COLO668 (cell line): ENCODE results near the gene OAS2.

Experiments used
- DNase-seq: peaks from one replicate; lab custom pipeline; 2025; ENCODE audit not compliant: unreplicated experiment; lab: John Stamatoyannopoulos, UW

Gene OAS2

DNA sequence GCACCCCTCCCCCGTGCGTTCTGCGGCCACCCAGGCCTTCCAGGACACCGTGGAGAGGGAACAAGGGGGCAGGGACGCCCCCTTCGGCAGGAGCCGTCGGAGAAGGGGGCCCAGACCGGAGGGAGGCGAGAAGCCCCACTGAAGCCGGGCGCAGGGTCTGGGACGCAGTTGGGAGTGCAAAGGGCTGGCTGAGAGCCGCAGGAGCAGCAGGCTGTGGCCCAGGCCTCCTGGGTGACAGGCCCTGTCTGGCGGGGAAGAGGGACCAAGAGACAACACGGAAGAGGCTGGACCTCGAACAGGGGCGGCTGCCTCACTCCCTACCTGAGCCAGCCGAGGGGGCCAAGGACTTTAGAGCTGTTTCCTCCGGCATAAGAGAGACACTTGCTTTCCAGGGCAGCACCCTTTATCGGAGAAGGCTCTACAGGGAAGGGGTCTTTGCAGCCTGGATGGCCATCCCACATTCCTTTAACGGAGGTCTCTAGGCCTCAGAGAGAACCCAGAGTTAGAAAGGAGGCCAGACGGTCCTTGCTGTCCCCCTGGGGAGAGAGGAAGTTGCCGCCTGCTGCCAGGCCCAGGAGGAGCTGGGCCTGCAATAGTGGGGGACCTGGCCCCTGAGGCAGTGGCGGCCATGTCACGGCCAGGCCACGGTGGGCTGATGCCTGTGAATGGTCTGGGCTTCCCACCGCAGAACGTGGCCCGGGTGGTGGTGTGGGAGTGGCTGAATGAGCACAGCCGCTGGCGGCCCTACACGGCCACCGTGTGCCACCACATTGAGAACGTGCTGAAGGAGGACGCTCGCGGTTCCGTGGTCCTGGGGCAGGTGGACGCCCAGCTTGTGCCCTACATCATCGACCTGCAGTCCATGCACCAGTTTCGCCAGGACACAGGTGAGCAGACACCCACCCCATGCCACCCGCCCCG lies 79.5 kb downstream of the OAS2 start:
- DNase-seq = no peak

GRCh38 chr12:113058553-113058952 lies 80.2 kb downstream of the OAS2 start:
- DNase-seq = no peak

GRCh38 chr12:113059071-113059595 lies 80.8 kb downstream of the OAS2 start:
- DNase-seq = no peak

DNA sequence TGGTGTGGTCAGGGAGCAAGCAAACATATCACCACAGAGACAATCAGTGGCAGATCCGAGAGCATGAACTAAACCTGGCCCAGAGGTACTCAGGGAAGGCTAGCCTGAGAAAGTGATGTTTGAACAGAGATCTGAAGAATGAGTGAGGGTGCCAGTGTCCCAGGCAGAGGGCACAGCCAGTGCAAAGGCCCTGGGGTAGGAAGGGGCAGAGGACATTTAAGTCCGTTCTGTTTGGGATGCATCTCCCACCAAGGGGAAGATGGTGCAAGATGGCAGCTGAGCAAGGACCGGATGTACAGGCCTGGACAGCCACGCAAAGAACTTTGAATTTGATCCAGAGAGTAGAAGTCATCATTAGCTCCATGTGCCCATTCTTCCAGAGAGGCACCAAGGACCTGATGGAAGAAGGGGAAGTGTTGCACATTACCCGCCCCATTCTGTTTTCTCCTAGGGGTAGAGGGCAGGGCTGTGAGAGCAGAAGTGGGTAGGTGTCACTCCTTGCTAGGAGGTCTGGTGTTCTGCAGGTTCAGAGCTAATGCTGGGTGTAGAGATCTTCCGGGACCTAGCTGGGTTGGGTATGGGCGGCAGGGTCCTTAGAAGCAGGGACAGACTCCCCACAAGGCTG lies 82.1 kb downstream of the OAS2 start:
- DNase-seq = no peak

DNA sequence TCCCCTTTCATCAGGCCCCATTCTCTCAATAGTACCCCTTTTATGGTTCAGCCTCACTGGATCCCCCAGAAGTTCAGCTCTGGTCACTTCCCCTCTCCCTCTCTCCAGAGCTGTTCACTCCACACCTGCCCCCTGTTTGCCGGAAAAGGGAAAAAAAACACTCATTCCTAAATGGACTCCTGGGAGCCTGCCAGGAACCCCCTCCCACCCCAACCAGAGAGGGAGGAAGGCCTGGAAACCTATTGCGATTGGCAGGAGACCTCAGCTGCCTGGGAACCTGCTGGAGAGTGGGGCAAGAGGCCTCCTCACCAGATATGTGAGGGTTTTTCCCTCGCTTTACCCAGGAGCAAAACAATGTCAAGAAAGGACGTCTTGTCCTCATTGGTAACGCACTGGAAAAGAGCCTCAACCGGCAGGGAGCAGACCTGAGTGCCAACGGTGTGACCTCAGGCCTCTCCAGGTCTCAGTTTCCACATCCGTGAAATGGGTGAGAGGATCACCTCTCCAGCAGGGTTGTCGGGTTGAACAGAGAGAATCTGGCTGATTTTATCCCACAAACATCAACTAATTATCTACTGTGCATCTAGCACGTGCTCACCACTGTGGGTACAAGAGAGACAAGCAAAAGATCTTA lies 82.9 kb downstream of the OAS2 start:
- no peak for DNase-seq
